NB4 (cell line): ENCODE results near the gene LAS1L.
"Not testable (repeated sequence)": the region's sequence is repeated elsewhere in the genome, so short reads cannot be mapped to it uniquely, and the experiment has no call there.

ENCODE experiments used
- DNase-seq: peaks from one replicate; pipeline ENCODE4 v3.0.0; 2010; ENCODE audit warnings: low read depth
- H3K4me3 ChIP-seq: one replicate; pipeline ENCODE4 v1.5.1; 2011; ENCODE audit warnings: mild to moderate bottlenecking, low read depth, low read length, moderate library complexity
- MAX ChIP-seq: IDR thresholded peaks from 2 replicates; pipeline ENCODE4 v1.6.1; 2011; ENCODE audit warnings: low read depth, low read length
- MYC ChIP-seq: IDR thresholded peaks from 2 replicates; pipeline ENCODE4 v1.6.1; 2011; ENCODE audit warnings: low read depth, low read length
- POLR2A ChIP-seq: IDR thresholded peaks from 2 replicates; pipeline ENCODE4 v1.6.1; 2011; ENCODE audit warnings: mild to moderate bottlenecking; ENCODE audit not compliant: insufficient read length; ENCODE audit errors: extremely low read depth
- TF ChIP-seq, protein P1 (sequence below): IDR thresholded peaks from one replicate; pipeline ENCODE4 v1.5.1; 2012; ENCODE audit warnings: low read depth, low read length

LAS1L gene

DNA sequence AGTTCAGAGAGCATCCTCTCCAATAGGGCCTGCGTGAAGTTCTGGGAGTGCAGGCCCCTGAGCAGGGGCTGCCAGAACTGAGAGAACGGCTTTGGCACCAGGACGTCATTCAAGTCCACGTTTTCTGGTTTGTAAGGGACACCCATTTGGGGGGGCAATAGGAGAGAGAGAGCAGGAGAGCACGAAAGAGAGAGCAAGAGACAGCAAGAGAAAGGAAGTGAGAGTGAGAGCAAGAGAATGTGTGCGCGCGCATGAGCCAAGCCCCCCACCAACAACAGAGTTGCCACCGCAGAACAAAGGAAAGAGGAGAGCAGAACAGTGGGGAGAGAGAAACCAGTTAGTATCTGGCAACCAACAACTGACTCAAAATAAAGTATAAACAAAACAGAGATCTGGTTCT, 10.4 kb downstream of the LAS1L start:
- TF ChIP-seq, protein P1, sequence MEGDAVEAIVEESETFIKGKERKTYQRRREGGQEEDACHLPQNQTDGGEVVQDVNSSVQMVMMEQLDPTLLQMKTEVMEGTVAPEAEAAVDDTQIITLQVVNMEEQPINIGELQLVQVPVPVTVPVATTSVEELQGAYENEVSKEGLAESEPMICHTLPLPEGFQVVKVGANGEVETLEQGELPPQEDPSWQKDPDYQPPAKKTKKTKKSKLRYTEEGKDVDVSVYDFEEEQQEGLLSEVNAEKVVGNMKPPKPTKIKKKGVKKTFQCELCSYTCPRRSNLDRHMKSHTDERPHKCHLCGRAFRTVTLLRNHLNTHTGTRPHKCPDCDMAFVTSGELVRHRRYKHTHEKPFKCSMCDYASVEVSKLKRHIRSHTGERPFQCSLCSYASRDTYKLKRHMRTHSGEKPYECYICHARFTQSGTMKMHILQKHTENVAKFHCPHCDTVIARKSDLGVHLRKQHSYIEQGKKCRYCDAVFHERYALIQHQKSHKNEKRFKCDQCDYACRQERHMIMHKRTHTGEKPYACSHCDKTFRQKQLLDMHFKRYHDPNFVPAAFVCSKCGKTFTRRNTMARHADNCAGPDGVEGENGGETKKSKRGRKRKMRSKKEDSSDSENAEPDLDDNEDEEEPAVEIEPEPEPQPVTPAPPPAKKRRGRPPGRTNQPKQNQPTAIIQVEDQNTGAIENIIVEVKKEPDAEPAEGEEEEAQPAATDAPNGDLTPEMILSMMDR = no peak
- TF ChIP-seq MAX (no peak), POLR2A (no peak), MYC (no peak)
- no peak overlapping the region for H3K4me3 ChIP-seq
- DNase-seq = no peak

DNA sequence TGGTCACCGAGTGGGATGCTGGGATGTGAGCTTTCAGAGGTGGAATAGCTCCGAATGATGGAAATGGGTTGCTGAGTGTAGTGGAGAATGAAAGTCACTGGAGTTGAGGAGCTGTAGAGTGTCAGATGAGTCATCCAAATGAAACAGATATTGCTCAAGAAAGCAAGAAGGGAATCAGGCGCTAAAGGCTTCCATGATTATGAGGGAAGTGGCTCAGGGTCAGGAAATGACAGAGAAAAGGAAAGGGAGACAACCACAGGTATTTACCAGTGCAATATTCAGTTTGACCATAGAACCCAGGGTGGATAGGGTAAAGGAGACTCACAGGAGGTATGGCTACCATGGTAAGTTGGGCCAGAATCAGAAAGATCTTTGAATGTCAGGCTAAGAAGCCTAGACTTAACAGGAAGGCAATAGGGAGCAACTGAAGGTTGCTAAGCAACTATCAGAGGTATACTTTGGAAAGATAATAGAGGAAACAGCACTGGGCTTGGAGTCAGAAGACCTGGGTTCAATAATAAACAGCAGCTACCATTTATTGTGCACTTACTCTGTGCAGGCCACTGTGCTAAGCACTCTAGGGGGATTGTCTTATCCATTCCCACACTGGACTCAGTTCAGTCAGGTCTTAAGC, 11.7 kb downstream of the LAS1L start:
- DNase-seq = peak; percentile 53
- H3K4me3 ChIP-seq = no peak overlapping the region
- TF ChIP-seq MYC (no peak), POLR2A (no peak), MAX (no peak)

- not testable (repeated sequence) for DNase-seq, H3K4me3 ChIP-seq
Measured at GRCh38 chrX:65519530-65519929, 15.1 kb downstream of the LAS1L start.

DNA sequence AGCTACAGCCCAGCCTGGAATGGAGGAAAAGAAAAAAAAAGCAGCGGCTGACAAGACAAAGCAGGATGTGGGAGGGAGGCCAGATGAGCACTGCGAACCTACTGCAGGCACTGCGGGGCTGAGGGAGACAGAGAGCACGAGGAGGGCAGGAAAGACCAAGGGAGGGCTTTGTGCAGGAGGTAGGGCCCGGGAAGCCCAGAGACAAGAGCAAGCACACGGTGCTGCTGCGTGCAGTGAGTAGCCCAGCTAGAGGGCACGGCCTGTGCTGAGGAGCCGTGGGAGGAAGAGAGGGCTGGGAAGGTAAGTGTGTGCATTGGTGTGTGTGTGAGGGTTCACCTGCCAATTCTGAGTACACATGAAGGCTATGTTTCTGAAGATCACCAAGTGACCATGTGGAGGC, 15.6 kb downstream of the LAS1L start:
- not testable (repeated sequence) for H3K4me3 ChIP-seq, DNase-seq

GRCh38 chrX:65517923-65518322, 16.7 kb downstream of the LAS1L start:
- DNase-seq = no peak
- TF ChIP-seq MAX (no peak), POLR2A (no peak), MYC (no peak)
- TF ChIP-seq, protein P1 = no peak
- H3K4me3 ChIP-seq = no peak overlapping the region

DNA sequence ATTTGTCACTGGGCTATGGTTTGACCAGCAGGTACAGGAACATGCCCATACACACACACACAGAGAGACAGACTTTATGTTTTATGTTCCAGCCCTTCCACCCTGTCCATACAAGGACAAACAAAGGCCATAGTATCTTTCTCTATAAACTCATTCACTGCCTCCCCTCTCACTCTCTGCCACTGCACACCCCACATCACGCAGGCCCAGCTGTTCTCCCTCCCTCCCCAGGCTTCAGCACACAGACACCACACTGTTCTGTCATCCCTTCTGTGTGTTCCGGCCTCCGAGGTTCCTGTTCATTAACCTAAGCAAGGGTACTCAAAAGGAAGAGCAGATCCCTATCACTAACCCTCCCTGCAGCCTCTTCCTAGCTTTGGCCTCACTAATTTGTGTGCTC, 17.8 kb downstream of the LAS1L start:
- TF ChIP-seq POLR2A (no peak), MYC (no peak)
- no peak for DNase-seq
- no peak overlapping the region for H3K4me3 ChIP-seq

GRCh38 chrX:65513610-65514009, 21.0 kb downstream of the LAS1L start:
- no peak overlapping the region for H3K4me3 ChIP-seq
- TF ChIP-seq MYC = no peak
- no peak for TF ChIP-seq POLR2A
- TF ChIP-seq, protein P1 = no peak
- no peak for TF ChIP-seq MAX
- DNase-seq = no peak

GRCh38 chrX:65509400-65509799, 25.2 kb downstream of the LAS1L start:
- no peak for DNase-seq
- TF ChIP-seq MYC (no peak), POLR2A (no peak), MAX (no peak)
- TF ChIP-seq, protein P1 = no peak
- no peak overlapping the region for H3K4me3 ChIP-seq
